ENCODE data around the gene SMAD5. TPM values are rescaled to one million over a fixed set of nuclear protein-coding genes. Genes with fewer than 3 reads are reported as not detected.

Gene SMAD5
- total RNA-seq, 1 experiment from 2014 or later: 69.3 TPM

- Histone ChIP-seq H3K4me1 (ENCODE audit: insufficient read depth, low read length) (no peaks in the 10 kb centered on the region; the same call in 1 of the 2 replicates), H4K20me1 (ENCODE audit: control insufficient read depth, insufficient read depth, insufficient read length) (no peaks in the 10 kb centered on the region), H4K8ac (replicated peaks; ENCODE audit: insufficient read length, low read depth, low read length) (no peak overlapping the region), H2BK15ac (ENCODE audit: low read depth, low read length) (no peak overlapping the region), H3T11ph (ENCODE audit: low read length) (no peak overlapping the region), H3K79me2 (ENCODE audit: insufficient read depth, low read length) (no peaks in the 10 kb centered on the region), H3K79me1 (ENCODE audit: insufficient read depth, low read depth, low read length, poor library complexity, severe bottlenecking) (no peaks in the 10 kb centered on the region), H2BK120ac (ENCODE audit: low read depth, low read length, poor library complexity, severe bottlenecking) (no peak overlapping the region), H3K18ac (ENCODE audit: insufficient read length, low read depth, low read length) (no peak overlapping the region), H3K27me3 (ENCODE audit: insufficient read depth, low read length) (no peaks in the 10 kb centered on the region), H3K4me2 (ENCODE audit: insufficient read depth, insufficient read length, low read length) (no peak overlapping the region), H3K14ac (ENCODE audit: insufficient read depth, low read length) (no peak overlapping the region), H3K23ac (ENCODE audit: insufficient read length, low read depth, low read length) (no peak overlapping the region), H3K56ac (ENCODE audit: insufficient read length, low read depth, low read length) (no peak overlapping the region), H3K4ac (ENCODE audit: low read depth, low read length) (no peak overlapping the region), H3K9me3 (ENCODE audit: control insufficient read depth, low read depth, low read length) (no peaks in the 10 kb centered on the region), H2BK20ac (ENCODE audit: low read depth, low read length, poor library complexity, severe bottlenecking) (no peak overlapping the region), H3K23me2 (ENCODE audit: insufficient read length, low read depth, low read length, poor library complexity, severe bottlenecking) (no peaks in the 10 kb centered on the region), H2BK12ac (ENCODE audit: insufficient read length, low read depth, low read length) (no peak overlapping the region), H3K27ac (ENCODE audit: insufficient read length, low read depth, low read length) (no peak overlapping the region), H3K9ac (ENCODE audit: extremely low read depth, insufficient read length, low read length) (no peak overlapping the region), H4K5ac (ENCODE audit: insufficient read length, low read depth, low read length) (no peak overlapping the region), H2AK5ac (ENCODE audit: insufficient read length, low read length) (no peak overlapping the region), H2BK5ac (ENCODE audit: insufficient read length, low read length) (no peak overlapping the region), H2AFZ (ENCODE audit: low read length) (no peak overlapping the region), H4K91ac (ENCODE audit: insufficient read length, low read depth, low read length) (no peak overlapping the region)
- no peak for TF ChIP-seq CTCF (conservative IDR thresholded peaks at IDR 0.05)
- peaks cover 10 to 16% of the 10 kb centered on the region in 2 experiments for H3K4me1 Mint-ChIP-seq
- peaks cover 5% of the 10 kb centered on the region for H3K27me3 Mint-ChIP-seq (ENCODE audit: low read depth)
- WGBS (ENCODE audit: extremely low coverage, insufficient read length, low lambda C conversion rate): no CpG with 5 or more reads among the region's 4 CpGs
- H3K9me3 Mint-ChIP-seq: no peaks in the 10 kb centered on the region
- no peaks in the 10 kb centered on the region for H3K36me3 Mint-ChIP-seq (ENCODE audit: insufficient read depth in 1 of 3, low read depth in 3 of 3)
- no peak for DNase-seq
- H3K27ac Mint-ChIP-seq: peak overlapping the region in 1 of 3 experiments; percentile 12; a peak in 1 of 7 replicates
- H3K4me3 Mint-ChIP-seq: no peak overlapping the region
Measured at GRCh38 chr5:136098176-136098575, 34.5 kb upstream of the SMAD5 start.

Measured in H9 (cell line).